GM23338 (cell line): Measurements from ENCODE around the gene AOPEP. TPM values are rescaled to one million over a fixed set of nuclear protein-coding genes. Genes with fewer than 3 reads are reported as not detected.

Experiments used
- ATAC-seq: fragments of 200-7000 bp; cut with Tn5 transposase; 3 replicates; pipeline ENCODE4 v1.9.1; 2020
- DNase-seq: peaks from one replicate; pipeline ENCODE4 v3.0.0-alpha.2; 2015; ENCODE audit warnings: low spot score
- H2AFZ ChIP-seq: fragments of 200-600 bp; sonication (generic); 2 replicates; pipeline ENCODE4 v1.8.0; 2016; ENCODE audit warnings: antibody characterized with exemption, mild to moderate bottlenecking, moderate library complexity
- H3F3A ChIP-seq: fragments of 200-600 bp; sonication (generic); replicated peaks from 2 replicates; pipeline ENCODE4 v1.8.0; 2017; ENCODE audit warnings: antibody characterized with exemption, mixed run types, low read depth
- H3K27ac ChIP-seq: fragments of 200-600 bp; sonication (generic); 2 replicates; pipeline ENCODE4 v1.6.1; 2016; ENCODE audit warnings: low read depth
- H3K27me3 ChIP-seq: fragments of 200-600 bp; sonication (generic); 2 replicates; pipeline ENCODE4 v1.8.0; 2016; ENCODE audit warnings: mild to moderate bottlenecking, mixed run types, moderate library complexity; ENCODE audit not compliant: insufficient read depth
- H3K36me3 ChIP-seq: fragments of 200-600 bp; sonication (generic); 2 replicates; pipeline ENCODE4 v1.8.0; 2016; ENCODE audit warnings: mild to moderate bottlenecking; ENCODE audit not compliant: insufficient read depth
- H3K4me1 ChIP-seq: fragments of 200-600 bp; sonication (generic); 2 replicates; pipeline ENCODE4 v1.8.0; 2016; ENCODE audit warnings: mild to moderate bottlenecking, moderate library complexity; ENCODE audit not compliant: insufficient read depth
- H3K4me2 ChIP-seq: fragments of 200-600 bp; sonication (generic); 2 replicates; pipeline ENCODE4 v1.7.1; 2017; ENCODE audit warnings: mixed run types
- H3K4me3 ChIP-seq: fragments of 200-600 bp; sonication (generic); 2 replicates; pipeline ENCODE4 v1.6.1; 2016; ENCODE audit warnings: mixed run types
- H3K79me2 ChIP-seq: fragments of 200-600 bp; sonication (generic); replicated peaks from 2 replicates; pipeline ENCODE4 v1.8.0; 2017; ENCODE audit warnings: mild to moderate bottlenecking; ENCODE audit not compliant: insufficient read depth
- H3K9me2 ChIP-seq: fragments of 200-600 bp; sonication (generic); 2 replicates; pipeline ENCODE4 v1.8.0; 2017; ENCODE audit not compliant: insufficient read depth
- H4K20me1 ChIP-seq: fragments of 200-600 bp; sonication (generic); replicated peaks from 2 replicates; pipeline ENCODE4 v1.8.0; 2017; ENCODE audit warnings: mild to moderate bottlenecking; ENCODE audit not compliant: insufficient read depth
- H3K27ac Mint-ChIP-seq: 2 replicates; pipeline ENCODE4 v1.8.0; 2020; ENCODE audit warnings: inconsistent platforms, mild to moderate bottlenecking, moderate library complexity, mixed read lengths
- H3K27me3 Mint-ChIP-seq: 3 replicates; pipeline ENCODE4 v1.8.0; 2022; ENCODE audit warnings: low read depth, mild to moderate bottlenecking, moderate library complexity, mixed read lengths, inconsistent platforms; ENCODE audit not compliant: insufficient read depth, poor library complexity
- H3K36me3 Mint-ChIP-seq: 3 replicates; pipeline ENCODE4 v1.8.0; 2021; ENCODE audit warnings: low read depth, mild to moderate bottlenecking, inconsistent platforms, moderate library complexity, mixed read lengths
- H3K4me1 Mint-ChIP-seq: 3 replicates; pipeline ENCODE4 v1.8.0; 2020; ENCODE audit warnings: mild to moderate bottlenecking, inconsistent platforms, mixed read lengths
- H3K4me3 Mint-ChIP-seq: 3 replicates; pipeline ENCODE4 v1.8.0; 2021; ENCODE audit warnings: moderate library complexity, mild to moderate bottlenecking, inconsistent platforms, mixed read lengths
- H3K9me3 Mint-ChIP-seq: 3 replicates; pipeline ENCODE4 v1.8.0; 2020; ENCODE audit warnings: moderate library complexity, mild to moderate bottlenecking, inconsistent platforms, mixed read lengths
- CREB1 ChIP-seq: fragments of 250-450 bp; sonication (Bioruptor Pico); IDR thresholded peaks from 2 replicates; pipeline ENCODE4 v1.5.0; 2020; ENCODE audit warnings: low read depth, mild to moderate bottlenecking, moderate library complexity
- EZH2phosphoT487 ChIP-seq: fragments of 200-600 bp; sonication (generic); IDR thresholded peaks from one replicate; pipeline ENCODE4 v1.8.1; 2018; ENCODE audit warnings: antibody characterized with exemption; ENCODE audit not compliant: unreplicated experiment
- STAT1 ChIP-seq: IDR thresholded peaks from one replicate; pipeline ENCODE4 v1.6.1; 2016; ENCODE audit warnings: antibody characterized with exemption; ENCODE audit not compliant: unreplicated experiment
- ZNF331 ChIP-seq: fragments of 250-450 bp; sonication (Bioruptor Pico); IDR thresholded peaks from 2 replicates; pipeline ENCODE4 v1.5.0; 2020; ENCODE audit warnings: low read depth, mild to moderate bottlenecking, moderate library complexity
- polyA plus RNA-seq: library from polyadenylated mRNA; unstranded; fragments of >200 nt; fragmentation: Nextera tagmentation; extraction: Ambion mirVana; gene quantifications from 2 replicates; pipeline ENCODE4 v1.2.1, GENCODE V29; 2016
- total RNA-seq: library from RNA; depleted of rRNA; stranded (reverse); fragments of >200 nt; shearing (Covaris generic); gene quantifications from 2 replicates; pipeline ENCODE4 v1.2.3, GENCODE V29; 2014
- TF ChIP-seq, protein P1 (sequence below): fragments of 250-450 bp; sonication (Bioruptor Pico); IDR thresholded peaks from 2 replicates; pipeline ENCODE4 v1.5.0; 2020; ENCODE audit warnings: mild to moderate bottlenecking, moderate library complexity
- TF ChIP-seq, protein P2 (sequence below), 2 experiments: fragments of 200-600 bp in 1 of 2; sonication (generic) in 1 of 2; conservative IDR thresholded peaks; 2 replicates each; pipeline versions ENCODE4 v1.5.1 to v1.6.1; 2016 to 2017; ENCODE audit warnings: antibody characterized with exemption in 2 of 2, low read depth in 2 of 2, mild to moderate bottlenecking in 2 of 2, moderate library complexity in 1 of 2
- TF ChIP-seq, protein P3 (sequence below): IDR thresholded peaks from one replicate; pipeline ENCODE4 v1.6.1; 2018; ENCODE audit warnings: antibody characterized with exemption; ENCODE audit not compliant: unreplicated experiment

The AOPEP gene
- total and polyA plus RNA-seq, 2 experiments from 2014 or later = 7.0 to 16.5 TPM

DNA sequence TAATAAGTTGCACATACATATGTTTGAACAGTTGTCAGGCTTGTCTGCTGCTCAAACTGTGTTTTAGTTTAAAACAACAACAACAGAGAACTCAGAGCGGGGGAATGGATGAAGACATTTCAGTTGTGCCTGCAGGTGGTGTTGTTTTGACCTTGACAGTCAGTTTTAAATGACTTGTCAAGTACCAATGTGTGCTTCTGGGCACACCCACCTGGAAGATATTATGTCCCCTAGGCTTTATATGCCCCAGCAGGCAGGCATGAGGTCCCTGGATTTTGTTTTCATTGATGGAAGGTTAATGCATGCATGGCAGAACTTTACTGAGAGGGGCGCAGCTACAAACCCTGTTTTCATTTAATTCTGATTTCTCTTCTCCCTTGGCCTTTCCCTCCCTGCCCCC, 84.6 kb downstream of the AOPEP start:
- Mint-ChIP-seq H3K9me3 (no peaks in the 10 kb centered on the region; the same call in 2 of the 3 replicates), H3K27ac (0 out of 2 replicates have a peak overlapping the region, but pooled peaks have one; percentile 10), H3K4me3 (no peak overlapping the region), H3K4me1 (peaks cover 12% of the 10 kb centered on the region; the same call in 2 of the 3 replicates), H3K36me3 (no peaks in the 10 kb centered on the region), H3K27me3 (no peaks in the 10 kb centered on the region)
- no peak for ATAC-seq
- DNase-seq = no peak
- no peaks in the 10 kb centered on the region for H3K27me3 ChIP-seq
- 0 out of 2 replicates have a peak, but pooled peaks cover 3% of the 10 kb centered on the region for H4K20me1 ChIP-seq
- H3K4me2 ChIP-seq = no peak overlapping the region
- no peak overlapping the region for H3K4me3 ChIP-seq
- no peak overlapping the region for H2AFZ ChIP-seq
- no peaks in the 10 kb centered on the region for H3K9me2 ChIP-seq
- no peaks in the 10 kb centered on the region for H3F3A ChIP-seq
- TF ChIP-seq, protein P1, sequence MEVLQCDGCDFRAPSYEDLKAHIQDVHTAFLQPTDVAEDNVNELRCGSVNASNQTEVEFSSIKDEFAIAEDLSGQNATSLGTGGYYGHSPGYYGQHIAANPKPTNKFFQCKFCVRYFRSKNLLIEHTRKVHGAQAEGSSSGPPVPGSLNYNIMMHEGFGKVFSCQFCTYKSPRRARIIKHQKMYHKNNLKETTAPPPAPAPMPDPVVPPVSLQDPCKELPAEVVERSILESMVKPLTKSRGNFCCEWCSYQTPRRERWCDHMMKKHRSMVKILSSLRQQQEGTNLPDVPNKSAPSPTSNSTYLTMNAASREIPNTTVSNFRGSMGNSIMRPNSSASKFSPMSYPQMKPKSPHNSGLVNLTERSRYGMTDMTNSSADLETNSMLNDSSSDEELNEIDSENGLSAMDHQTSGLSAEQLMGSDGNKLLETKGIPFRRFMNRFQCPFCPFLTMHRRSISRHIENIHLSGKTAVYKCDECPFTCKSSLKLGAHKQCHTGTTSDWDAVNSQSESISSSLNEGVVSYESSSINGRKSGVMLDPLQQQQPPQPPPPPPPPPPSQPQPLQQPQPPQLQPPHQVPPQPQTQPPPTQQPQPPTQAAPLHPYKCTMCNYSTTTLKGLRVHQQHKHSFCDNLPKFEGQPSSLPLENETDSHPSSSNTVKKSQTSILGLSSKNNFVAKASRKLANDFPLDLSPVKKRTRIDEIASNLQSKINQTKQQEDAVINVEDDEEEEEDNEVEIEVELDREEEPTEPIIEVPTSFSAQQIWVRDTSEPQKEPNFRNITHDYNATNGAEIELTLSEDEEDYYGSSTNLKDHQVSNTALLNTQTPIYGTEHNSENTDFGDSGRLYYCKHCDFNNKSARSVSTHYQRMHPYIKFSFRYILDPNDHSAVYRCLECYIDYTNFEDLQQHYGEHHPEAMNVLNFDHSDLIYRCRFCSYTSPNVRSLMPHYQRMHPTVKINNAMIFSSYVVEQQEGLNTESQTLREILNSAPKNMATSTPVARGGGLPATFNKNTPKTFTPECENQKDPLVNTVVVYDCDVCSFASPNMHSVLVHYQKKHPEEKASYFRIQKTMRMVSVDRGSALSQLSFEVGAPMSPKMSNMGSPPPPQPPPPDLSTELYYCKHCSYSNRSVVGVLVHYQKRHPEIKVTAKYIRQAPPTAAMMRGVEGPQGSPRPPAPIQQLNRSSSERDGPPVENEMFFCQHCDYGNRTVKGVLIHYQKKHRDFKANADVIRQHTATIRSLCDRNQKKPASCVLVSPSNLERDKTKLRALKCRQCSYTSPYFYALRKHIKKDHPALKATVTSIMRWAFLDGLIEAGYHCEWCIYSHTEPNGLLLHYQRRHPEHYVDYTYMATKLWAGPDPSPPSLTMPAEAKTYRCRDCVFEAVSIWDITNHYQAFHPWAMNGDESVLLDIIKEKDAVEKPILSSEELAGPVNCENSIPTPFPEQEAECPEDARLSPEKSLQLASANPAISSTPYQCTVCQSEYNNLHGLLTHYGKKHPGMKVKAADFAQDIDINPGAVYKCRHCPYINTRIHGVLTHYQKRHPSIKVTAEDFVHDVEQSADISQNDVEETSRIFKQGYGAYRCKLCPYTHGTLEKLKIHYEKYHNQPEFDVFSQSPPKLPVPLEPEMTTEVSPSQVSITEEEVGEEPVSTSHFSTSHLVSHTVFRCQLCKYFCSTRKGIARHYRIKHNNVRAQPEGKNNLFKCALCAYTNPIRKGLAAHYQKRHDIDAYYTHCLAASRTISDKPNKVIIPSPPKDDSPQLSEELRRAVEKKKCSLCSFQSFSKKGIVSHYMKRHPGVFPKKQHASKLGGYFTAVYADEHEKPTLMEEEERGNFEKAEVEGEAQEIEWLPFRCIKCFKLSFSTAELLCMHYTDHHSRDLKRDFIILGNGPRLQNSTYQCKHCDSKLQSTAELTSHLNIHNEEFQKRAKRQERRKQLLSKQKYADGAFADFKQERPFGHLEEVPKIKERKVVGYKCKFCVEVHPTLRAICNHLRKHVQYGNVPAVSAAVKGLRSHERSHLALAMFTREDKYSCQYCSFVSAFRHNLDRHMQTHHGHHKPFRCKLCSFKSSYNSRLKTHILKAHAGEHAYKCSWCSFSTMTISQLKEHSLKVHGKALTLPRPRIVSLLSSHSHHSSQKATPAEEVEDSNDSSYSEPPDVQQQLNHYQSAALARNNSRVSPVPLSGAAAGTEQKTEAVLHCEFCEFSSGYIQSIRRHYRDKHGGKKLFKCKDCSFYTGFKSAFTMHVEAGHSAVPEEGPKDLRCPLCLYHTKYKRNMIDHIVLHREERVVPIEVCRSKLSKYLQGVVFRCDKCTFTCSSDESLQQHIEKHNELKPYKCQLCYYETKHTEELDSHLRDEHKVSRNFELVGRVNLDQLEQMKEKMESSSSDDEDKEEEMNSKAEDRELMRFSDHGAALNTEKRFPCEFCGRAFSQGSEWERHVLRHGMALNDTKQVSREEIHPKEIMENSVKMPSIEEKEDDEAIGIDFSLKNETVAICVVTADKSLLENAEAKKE (CRISPR knock-in tag) = no peak
- TF ChIP-seq, protein P2, sequence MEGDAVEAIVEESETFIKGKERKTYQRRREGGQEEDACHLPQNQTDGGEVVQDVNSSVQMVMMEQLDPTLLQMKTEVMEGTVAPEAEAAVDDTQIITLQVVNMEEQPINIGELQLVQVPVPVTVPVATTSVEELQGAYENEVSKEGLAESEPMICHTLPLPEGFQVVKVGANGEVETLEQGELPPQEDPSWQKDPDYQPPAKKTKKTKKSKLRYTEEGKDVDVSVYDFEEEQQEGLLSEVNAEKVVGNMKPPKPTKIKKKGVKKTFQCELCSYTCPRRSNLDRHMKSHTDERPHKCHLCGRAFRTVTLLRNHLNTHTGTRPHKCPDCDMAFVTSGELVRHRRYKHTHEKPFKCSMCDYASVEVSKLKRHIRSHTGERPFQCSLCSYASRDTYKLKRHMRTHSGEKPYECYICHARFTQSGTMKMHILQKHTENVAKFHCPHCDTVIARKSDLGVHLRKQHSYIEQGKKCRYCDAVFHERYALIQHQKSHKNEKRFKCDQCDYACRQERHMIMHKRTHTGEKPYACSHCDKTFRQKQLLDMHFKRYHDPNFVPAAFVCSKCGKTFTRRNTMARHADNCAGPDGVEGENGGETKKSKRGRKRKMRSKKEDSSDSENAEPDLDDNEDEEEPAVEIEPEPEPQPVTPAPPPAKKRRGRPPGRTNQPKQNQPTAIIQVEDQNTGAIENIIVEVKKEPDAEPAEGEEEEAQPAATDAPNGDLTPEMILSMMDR (conservative IDR thresholded peaks at IDR 0.05; ENCODE audit: low read depth in 2 of 2) = peak in 1 of 2 experiments; percentile 23; a peak in 2 of 4 replicates
- TF ChIP-seq, protein P3, sequence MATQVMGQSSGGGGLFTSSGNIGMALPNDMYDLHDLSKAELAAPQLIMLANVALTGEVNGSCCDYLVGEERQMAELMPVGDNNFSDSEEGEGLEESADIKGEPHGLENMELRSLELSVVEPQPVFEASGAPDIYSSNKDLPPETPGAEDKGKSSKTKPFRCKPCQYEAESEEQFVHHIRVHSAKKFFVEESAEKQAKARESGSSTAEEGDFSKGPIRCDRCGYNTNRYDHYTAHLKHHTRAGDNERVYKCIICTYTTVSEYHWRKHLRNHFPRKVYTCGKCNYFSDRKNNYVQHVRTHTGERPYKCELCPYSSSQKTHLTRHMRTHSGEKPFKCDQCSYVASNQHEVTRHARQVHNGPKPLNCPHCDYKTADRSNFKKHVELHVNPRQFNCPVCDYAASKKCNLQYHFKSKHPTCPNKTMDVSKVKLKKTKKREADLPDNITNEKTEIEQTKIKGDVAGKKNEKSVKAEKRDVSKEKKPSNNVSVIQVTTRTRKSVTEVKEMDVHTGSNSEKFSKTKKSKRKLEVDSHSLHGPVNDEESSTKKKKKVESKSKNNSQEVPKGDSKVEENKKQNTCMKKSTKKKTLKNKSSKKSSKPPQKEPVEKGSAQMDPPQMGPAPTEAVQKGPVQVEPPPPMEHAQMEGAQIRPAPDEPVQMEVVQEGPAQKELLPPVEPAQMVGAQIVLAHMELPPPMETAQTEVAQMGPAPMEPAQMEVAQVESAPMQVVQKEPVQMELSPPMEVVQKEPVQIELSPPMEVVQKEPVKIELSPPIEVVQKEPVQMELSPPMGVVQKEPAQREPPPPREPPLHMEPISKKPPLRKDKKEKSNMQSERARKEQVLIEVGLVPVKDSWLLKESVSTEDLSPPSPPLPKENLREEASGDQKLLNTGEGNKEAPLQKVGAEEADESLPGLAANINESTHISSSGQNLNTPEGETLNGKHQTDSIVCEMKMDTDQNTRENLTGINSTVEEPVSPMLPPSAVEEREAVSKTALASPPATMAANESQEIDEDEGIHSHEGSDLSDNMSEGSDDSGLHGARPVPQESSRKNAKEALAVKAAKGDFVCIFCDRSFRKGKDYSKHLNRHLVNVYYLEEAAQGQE = no peak
- TF ChIP-seq EZH2phosphoT487 = no peak
- TF ChIP-seq CREB1 (CRISPR knock-in tag) = no peak
- no peak for TF ChIP-seq ZNF331
- TF ChIP-seq STAT1 = no peak
- H3K36me3 ChIP-seq = no peaks in the 10 kb centered on the region
- no peak overlapping the region for H3K27ac ChIP-seq
- no peaks in the 10 kb centered on the region for H3K4me1 ChIP-seq
- H3K79me2 ChIP-seq = no peaks in the 10 kb centered on the region
